NCI-H1694 (cell line): Measurements from ENCODE around the gene PPARD.

Source experiments
- DNase-seq: peaks from one replicate; lab custom pipeline; 2025; lab: John Stamatoyannopoulos, UW

The PPARD gene

GRCh38 chr6:35469751-35470662 is 127.6 kb downstream of the PPARD start:
- no peak for DNase-seq

- no peak for DNase-seq
Measured at GRCh38 chr6:35470663-35471120, 128.3 kb downstream of the PPARD start.

GRCh38 chr6:35471836-35472345 is 129.5 kb downstream of the PPARD start:
- DNase-seq = no peak

GRCh38 chr6:35473075-35473849 is 130.9 kb downstream of the PPARD start:
- no peak for DNase-seq

- DNase-seq = no peak
Measured at GRCh38 chr6:35473850-35474130, 131.4 kb downstream of the PPARD start.

GRCh38 chr6:35474131-35474941 is 132.0 kb downstream of the PPARD start:
- no peak for DNase-seq

GRCh38 chr6:35474942-35475570 is 132.7 kb downstream of the PPARD start:
- no peak for DNase-seq

GRCh38 chr6:35475573-35475972 is 133.2 kb downstream of the PPARD start:
- DNase-seq = no peak

- DNase-seq = no peak
Measured at GRCh38 chr6:35476004-35476403, 133.6 kb downstream of the PPARD start.

- no peak for DNase-seq
Measured at GRCh38 chr6:35477028-35477427, 134.7 kb downstream of the PPARD start.
